Mammary epithelial cell (primary cell): ENCODE results near the gene ECE2.

Experiments
- EZH2 ChIP-seq: IDR thresholded peaks from 2 replicates; pipeline ENCODE4 v1.6.1; 2012; ENCODE audit warnings: low read length, inconsistent platforms, borderline replicate concordance
- TF ChIP-seq, protein P1 (sequence below), 2 donors: IDR thresholded peaks in 1 of 2; conservative IDR thresholded peaks in 1 of 2; 2 replicates each; pipeline ENCODE4 v1.5.1; 2011 to 2012; ENCODE audit warnings: inconsistent platforms in 2 of 2, low read length in 2 of 2, mild to moderate bottlenecking in 2 of 2, control low read depth in 1 of 2, low read depth in 1 of 2; ENCODE audit not compliant: insufficient read depth in 1 of 2; ENCODE audit errors: extremely low read depth in 1 of 2

DNA sequence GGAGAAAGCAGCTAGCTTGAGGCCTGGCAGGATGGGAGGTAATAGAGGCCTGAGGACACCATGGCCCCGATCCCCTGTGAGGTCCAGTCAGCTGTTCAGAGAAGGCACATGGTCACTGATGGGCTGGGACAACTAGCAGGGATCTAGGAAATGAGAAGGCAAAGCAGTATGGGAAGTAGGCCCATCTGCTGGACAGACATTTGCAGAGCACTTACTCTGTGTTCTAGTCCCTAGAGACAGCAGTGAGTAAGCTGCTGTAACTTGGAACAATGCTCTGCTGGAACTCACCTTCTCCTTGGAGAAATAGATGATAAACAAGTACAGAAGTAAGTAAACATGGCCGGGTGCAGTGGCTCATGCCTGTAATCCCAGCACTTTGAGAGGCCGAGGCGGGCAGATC is 7.1 kb downstream of the ECE2 start:
- TF ChIP-seq EZH2: no peak
- TF ChIP-seq, protein P1, sequence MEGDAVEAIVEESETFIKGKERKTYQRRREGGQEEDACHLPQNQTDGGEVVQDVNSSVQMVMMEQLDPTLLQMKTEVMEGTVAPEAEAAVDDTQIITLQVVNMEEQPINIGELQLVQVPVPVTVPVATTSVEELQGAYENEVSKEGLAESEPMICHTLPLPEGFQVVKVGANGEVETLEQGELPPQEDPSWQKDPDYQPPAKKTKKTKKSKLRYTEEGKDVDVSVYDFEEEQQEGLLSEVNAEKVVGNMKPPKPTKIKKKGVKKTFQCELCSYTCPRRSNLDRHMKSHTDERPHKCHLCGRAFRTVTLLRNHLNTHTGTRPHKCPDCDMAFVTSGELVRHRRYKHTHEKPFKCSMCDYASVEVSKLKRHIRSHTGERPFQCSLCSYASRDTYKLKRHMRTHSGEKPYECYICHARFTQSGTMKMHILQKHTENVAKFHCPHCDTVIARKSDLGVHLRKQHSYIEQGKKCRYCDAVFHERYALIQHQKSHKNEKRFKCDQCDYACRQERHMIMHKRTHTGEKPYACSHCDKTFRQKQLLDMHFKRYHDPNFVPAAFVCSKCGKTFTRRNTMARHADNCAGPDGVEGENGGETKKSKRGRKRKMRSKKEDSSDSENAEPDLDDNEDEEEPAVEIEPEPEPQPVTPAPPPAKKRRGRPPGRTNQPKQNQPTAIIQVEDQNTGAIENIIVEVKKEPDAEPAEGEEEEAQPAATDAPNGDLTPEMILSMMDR (conservative IDR thresholded peaks at IDR 0.05 in 1 of 2, IDR thresholded peaks at IDR 0.05 in 1 of 2; ENCODE audit: extremely low read depth in 1 of 2, insufficient read depth in 1 of 2, low read depth in 1 of 2, low read length in 2 of 2): no peak
